Subcutaneous abdominal adipose tissue (tissue), 5 donors: Measurements from ENCODE around the gene DMAP1.
"Not testable (repeated sequence)": the region's sequence is repeated elsewhere in the genome, so short reads cannot be mapped to it uniquely, and the experiment has no call there.

ENCODE experiments used
- H3K27ac ChIP-seq: one replicate; pipeline ENCODE4 v1.7.0; 2013; ENCODE audit warnings: low read depth, mild to moderate bottlenecking, inconsistent platforms, low read length, moderate library complexity
- H3K27me3 ChIP-seq, 5 donors: one replicate each; pipeline ENCODE4 v1.7.0; 2013; ENCODE audit warnings: low read length in 5 of 5, inconsistent platforms in 1 of 5; ENCODE audit not compliant: control insufficient read depth in 5 of 5, insufficient read depth in 4 of 5
- H3K36me3 ChIP-seq, 5 donors: one replicate each; pipeline ENCODE4 v1.7.0; 2013; ENCODE audit warnings: low read length in 5 of 5; ENCODE audit not compliant: control insufficient read depth in 5 of 5, insufficient read depth in 5 of 5
- H3K4me1 ChIP-seq, 5 donors: one replicate each; pipeline ENCODE4 v1.7.0; 2013; ENCODE audit warnings: low read length in 5 of 5, mild to moderate bottlenecking in 3 of 5, moderate library complexity in 1 of 5; ENCODE audit not compliant: control insufficient read depth in 5 of 5, insufficient read depth in 5 of 5
- H3K4me3 ChIP-seq, 5 donors: one replicate each; pipeline ENCODE4 v1.7.0; 2013; ENCODE audit warnings: low read length in 5 of 5, low read depth in 1 of 5
- H3K9ac ChIP-seq, 5 donors: one replicate each; pipeline ENCODE4 v1.7.0; 2013; ENCODE audit warnings: low read length in 5 of 5, mild to moderate bottlenecking in 4 of 5, moderate library complexity in 3 of 5
- H3K9me3 ChIP-seq, 5 donors: one replicate each; pipeline ENCODE4 v1.7.0; 2013; ENCODE audit warnings: low read length in 5 of 5; ENCODE audit not compliant: control insufficient read depth in 5 of 5
- donor health status: healthy.
- donor health status: healthy.
- donor health status: healthy.
- donor health status: healthy.
- donor health status: healthy.

Gene DMAP1, protein sequence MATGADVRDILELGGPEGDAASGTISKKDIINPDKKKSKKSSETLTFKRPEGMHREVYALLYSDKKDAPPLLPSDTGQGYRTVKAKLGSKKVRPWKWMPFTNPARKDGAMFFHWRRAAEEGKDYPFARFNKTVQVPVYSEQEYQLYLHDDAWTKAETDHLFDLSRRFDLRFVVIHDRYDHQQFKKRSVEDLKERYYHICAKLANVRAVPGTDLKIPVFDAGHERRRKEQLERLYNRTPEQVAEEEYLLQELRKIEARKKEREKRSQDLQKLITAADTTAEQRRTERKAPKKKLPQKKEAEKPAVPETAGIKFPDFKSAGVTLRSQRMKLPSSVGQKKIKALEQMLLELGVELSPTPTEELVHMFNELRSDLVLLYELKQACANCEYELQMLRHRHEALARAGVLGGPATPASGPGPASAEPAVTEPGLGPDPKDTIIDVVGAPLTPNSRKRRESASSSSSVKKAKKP

DNA sequence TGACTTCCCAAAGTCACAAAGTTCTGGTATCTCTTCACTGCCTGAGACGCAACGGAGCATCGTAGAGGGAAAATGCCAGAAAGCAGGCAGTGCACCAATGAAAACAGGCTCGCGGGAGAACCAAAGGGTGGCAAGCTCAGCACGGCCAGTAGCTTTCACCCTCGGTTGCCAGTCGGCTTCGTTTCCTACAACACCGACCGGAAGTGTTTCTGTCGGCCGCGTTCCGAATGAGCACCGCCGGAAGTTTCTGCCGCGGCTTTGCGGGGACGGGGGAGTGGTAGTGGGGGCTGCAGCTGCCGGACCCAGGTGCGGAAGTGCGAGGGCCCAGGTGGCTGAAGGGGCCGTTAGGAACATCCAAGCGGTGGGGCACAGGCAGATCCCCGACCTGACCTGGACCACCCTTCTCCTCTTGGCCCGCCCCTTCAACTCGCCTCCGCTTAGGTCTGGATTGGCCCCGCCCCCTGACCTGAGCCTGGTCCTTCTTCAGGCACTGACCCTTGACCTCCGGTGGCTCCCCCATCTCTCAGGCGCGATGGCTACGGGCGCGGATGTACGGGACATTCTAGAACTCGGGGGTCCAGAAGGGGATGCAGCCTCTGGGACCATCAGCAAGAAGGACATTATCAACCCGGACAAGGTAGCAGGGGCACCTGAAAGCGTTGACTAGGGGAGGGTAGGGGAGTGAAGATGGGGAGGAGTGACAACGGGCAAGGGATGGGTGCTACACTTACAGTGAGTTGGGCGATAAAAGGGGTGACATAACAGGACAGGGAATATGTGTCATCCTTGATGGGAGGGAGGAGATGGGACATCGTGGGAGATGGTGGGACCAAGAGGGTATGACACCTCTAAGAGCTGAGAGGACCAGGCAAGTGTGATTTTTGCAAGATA lies at the start of gene DMAP1:
Gene DMAP1, plus strand, starts transcription at position 250 of the 891 bp plus-strand sequence. Its CDS starts 283 bp downstream, at position 533.
- Histone ChIP-seq H3K9me3 (no peaks in the 10 kb centered on the region), H3K4me1 (peaks cover 10 to 25% (median 22%) of the 10 kb centered on the region in 5 donors), H3K4me3 (peak within 1 kb of the TSS; percentile 93 to 97 (median 96)), H3K36me3 (peaks cover 4 to 36% (median 32%) of the 10 kb centered on the region in 5 donors), H3K27me3 (no peaks in the 10 kb centered on the region), H3K9ac (peak within 1 kb of the TSS; percentile 65 to 97 (median 82)), H3K27ac (peak within 1 kb of the TSS; percentile 71)

DNA sequence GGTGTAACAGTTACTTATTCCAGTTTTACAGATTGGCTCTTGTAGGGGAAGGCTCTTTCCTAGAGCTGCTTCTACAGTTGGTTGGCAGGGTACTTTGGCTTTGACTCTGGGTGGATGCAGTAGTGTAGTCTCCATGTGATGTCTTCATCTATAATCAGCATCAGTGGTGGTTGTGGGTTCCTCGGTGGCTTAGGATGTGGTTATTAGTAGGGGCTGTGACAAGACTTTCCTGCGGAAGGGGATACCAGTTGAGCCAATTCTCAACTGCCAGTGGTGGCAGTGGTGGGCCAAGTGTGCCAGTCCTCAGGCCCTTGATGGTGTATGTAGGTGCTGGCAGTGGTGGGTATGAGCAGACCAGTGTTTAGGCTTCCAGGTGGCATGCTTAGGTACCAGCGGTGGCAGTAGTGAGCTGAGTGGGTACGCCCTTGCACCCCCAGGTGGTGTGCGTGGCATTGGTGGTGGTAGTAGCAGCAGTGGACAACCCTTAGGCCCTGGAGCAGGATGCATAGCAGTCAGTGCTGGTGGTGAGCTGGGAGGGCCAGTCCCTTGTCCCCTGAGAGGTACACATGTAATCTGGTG lies 44.7 kb upstream of the DMAP1 start:
- peaks cover 3 to 8% (median 6%) of the 10 kb centered on the region in 5 donors for H3K27me3 ChIP-seq
- peaks cover 0 to 9% (median 0%) of the 10 kb centered on the region in 5 donors for H3K9me3 ChIP-seq
- no peak overlapping the region for H3K9ac ChIP-seq
- H3K27ac ChIP-seq: no peak overlapping the region
- H3K36me3 ChIP-seq: no peaks in the 10 kb centered on the region
- no peaks in the 10 kb centered on the region for H3K4me1 ChIP-seq
- no peak overlapping the region for H3K4me3 ChIP-seq

- Histone ChIP-seq H3K4me3 (no peak overlapping the region), H3K9me3 (peaks cover 0 to 9% (median 0%) of the 10 kb centered on the region in 5 donors), H3K9ac (no peak overlapping the region), H3K27ac (no peak overlapping the region), H3K4me1 (no peaks in the 10 kb centered on the region), H3K27me3 (peaks cover 3 to 8% (median 6%) of the 10 kb centered on the region in 5 donors), H3K36me3 (no peaks in the 10 kb centered on the region)
Observed at GRCh38 chr1:44170281-44170823, 42.9 kb upstream of the DMAP1 start.

DNA sequence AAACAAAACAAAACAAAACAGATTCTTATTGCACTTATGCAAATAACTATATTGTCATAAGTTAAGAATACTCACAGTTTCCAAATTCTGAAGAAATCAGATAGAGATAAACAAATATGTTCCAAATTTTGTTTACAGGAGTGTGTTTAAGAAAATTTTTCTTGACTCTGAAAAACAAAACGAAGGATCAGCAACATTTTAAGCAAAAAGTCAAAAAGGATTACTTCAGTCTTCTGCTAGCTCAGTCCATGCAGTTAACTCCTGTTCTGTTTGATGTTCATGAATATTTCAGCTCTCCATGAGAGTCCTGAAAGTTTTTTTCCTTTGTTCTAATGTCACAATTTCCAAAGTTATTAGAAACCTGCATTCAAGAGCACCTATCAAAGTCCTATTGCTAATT lies 38.6 kb upstream of the DMAP1 start:
- no peak overlapping the region for H3K27ac ChIP-seq
- H3K9ac ChIP-seq: no peak overlapping the region
- H3K36me3 ChIP-seq: no peaks in the 10 kb centered on the region
- no peaks in the 10 kb centered on the region for H3K9me3 ChIP-seq
- H3K4me1 ChIP-seq: no peaks in the 10 kb centered on the region
- peaks cover 0 to under 1% (median 0%) of the 10 kb centered on the region in 5 donors for H3K27me3 ChIP-seq
- H3K4me3 ChIP-seq: no peak overlapping the region

GRCh38 chr1:44200336-44200735 lies 12.9 kb upstream of the DMAP1 start:
- H3K36me3 ChIP-seq: no peaks in the 10 kb centered on the region
- H3K27ac ChIP-seq: no peak overlapping the region
- H3K27me3 ChIP-seq: peaks cover 0 to 4% (median 0%) of the 10 kb centered on the region in 5 donors
- no peaks in the 10 kb centered on the region for H3K9me3 ChIP-seq
- H3K9ac ChIP-seq: no peak overlapping the region
- H3K4me1 ChIP-seq: no peaks in the 10 kb centered on the region
- H3K4me3 ChIP-seq: no peak overlapping the region

DNA sequence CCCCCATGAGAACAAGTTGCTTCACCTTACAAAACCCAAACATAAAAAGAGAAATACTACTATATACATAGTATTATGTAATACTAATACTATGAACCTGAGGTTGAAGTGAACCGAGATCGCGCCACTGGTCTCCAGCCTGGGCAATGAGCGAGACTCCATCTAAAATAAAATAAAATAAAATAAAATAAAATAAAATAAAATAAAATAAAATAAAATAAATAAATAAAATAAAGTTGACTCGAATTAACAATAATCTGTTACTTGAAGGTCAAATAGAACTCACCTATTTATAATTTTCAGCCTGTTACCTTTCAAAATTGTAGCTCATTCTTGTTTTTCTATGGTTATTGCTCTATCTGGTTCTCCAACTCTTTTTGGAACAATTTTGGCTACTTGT lies 6.7 kb upstream of the DMAP1 start:
- not testable (repeated sequence) for H3K36me3 ChIP-seq, H3K27ac ChIP-seq, H3K9ac ChIP-seq, H3K9me3 ChIP-seq, H3K4me1 ChIP-seq, H3K4me3 ChIP-seq, H3K27me3 ChIP-seq

DNA sequence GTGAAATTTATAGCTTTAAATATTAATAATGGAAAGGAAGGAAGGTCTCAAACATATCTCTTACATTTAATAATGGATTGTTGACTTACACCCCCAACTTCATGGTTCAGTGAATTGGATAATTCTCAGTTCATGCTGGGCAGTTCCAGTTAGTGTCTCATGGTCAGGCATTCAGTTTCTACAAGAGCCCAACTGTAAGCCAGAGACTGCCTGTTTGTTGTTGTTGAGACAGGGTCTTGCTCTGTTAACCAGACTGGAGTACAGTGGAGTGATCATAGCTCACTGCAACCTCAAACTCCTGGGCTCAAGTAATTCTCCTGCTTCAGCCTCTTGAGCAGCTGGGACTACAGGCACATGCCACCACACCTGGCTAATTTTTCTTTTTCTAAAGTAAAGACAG lies 5.0 kb upstream of the DMAP1 start:
- peaks cover 6 to 9% (median 8%) of the 10 kb centered on the region in 5 donors for H3K4me1 ChIP-seq
- H3K27ac ChIP-seq: no peak overlapping the region
- H3K27me3 ChIP-seq: no peaks in the 10 kb centered on the region
- H3K4me3 ChIP-seq: no peak overlapping the region
- no peak overlapping the region for H3K9ac ChIP-seq
- H3K36me3 ChIP-seq: no peaks in the 10 kb centered on the region
- H3K9me3 ChIP-seq: no peaks in the 10 kb centered on the region

- Histone ChIP-seq H3K27ac (no peak overlapping the region), H3K9me3 (no peaks in the 10 kb centered on the region), H3K36me3 (peaks cover 0 to 13% (median 9%) of the 10 kb centered on the region in 5 donors), H3K27me3 (no peaks in the 10 kb centered on the region), H3K4me1 (peaks cover 8 to 25% (median 22%) of the 10 kb centered on the region in 5 donors), H3K4me3 (no peak overlapping the region), H3K9ac (no peak overlapping the region)
Observed at GRCh38 chr1:44210595-44210994, 2.7 kb upstream of the DMAP1 start.

GRCh38 chr1:44212355-44213221 lies 683 bp upstream of the DMAP1 start:
- Histone ChIP-seq H3K27ac (peak overlapping the region; percentile 71), H3K4me3 (peak overlapping the region; percentile 93 to 97 (median 96))

More at GRCh38 chr1:44212355-44213221, 683 bp upstream of the DMAP1 start:
- peaks cover 4 to 28% (median 23%) of the 10 kb centered on the region in 5 donors for H3K36me3 ChIP-seq
- peaks cover 8 to 25% (median 22%) of the 10 kb centered on the region in 5 donors for H3K4me1 ChIP-seq
- no peaks in the 10 kb centered on the region for H3K27me3 ChIP-seq
- peak overlapping the region in 4 of 5 donors; percentile 80 to 97 (median 82) for H3K9ac ChIP-seq
- H3K9me3 ChIP-seq: no peaks in the 10 kb centered on the region
